DOHH2 (cell line): ENCODE results near the gene FAM219A.

Experiments used
- CTCF ChIP-seq: fragments of 200-600 bp; sonication (generic); IDR thresholded peaks from one replicate; pipeline ENCODE4 v1.5.1; 2014; ENCODE audit warnings: antibody characterized with exemption, mild to moderate bottlenecking, low read depth, low read length; ENCODE audit not compliant: poor library complexity, severe bottlenecking
- EZH2phosphoT487 ChIP-seq: fragments of 200-600 bp; sonication (generic); IDR thresholded peaks from 2 replicates; pipeline ENCODE4 v1.6.1; 2017; ENCODE audit warnings: borderline replicate concordance, mild to moderate bottlenecking, antibody characterized with exemption, low read length, moderate library complexity, mixed read lengths

DNA sequence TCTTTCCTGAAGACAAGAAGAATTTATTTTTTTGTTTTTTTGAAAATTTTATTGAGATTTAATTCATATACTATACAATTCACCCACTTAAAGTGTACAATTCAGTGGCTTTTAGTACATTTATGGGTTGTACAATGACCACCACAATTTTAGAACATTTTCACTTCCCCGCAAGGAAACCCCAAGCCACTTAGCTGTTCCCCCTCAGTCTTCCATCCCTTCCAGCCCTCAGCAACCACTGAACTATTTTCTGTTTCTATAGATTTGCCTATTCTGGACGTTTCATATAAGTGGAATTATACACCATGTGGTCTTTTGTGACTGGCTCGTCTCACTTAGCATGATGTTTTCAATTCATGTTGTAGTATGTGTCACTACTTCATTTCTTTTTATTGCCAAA is 28.2 kb upstream of the FAM219A start:
- TF ChIP-seq CTCF (no peak), EZH2phosphoT487 (no peak)
